HepG2 (cell line): ENCODE results near the gene KIF22. TPM values are rescaled to one million over a fixed set of nuclear protein-coding genes. Genes with fewer than 3 reads are reported as not detected.

ENCODE experiments used
- AKAP8 ChIP-seq: sonication (generic); formaldehyde crosslinking; IDR thresholded peaks from 2 replicates; pipeline ENCODE4 v1.5.1; 2020; ENCODE audit warnings: mild to moderate bottlenecking, missing genetic modification reagents
- CEBPZ ChIP-seq: IDR thresholded peaks from 2 replicates; pipeline ENCODE4 v1.6.1; 2012; ENCODE audit warnings: low read length, improper control_type of control experiment
- HMG20A ChIP-seq: IDR thresholded peaks from 2 replicates; pipeline ENCODE4 v1.6.1; 2016; ENCODE audit warnings: borderline replicate concordance
- KDM6A ChIP-seq: IDR thresholded peaks from 2 replicates; pipeline ENCODE4 v1.6.1; 2016; ENCODE audit warnings: low read depth
- MAFG ChIP-seq: sonication (generic); formaldehyde crosslinking; IDR thresholded peaks from 2 replicates; pipeline ENCODE4 v1.5.1; 2020; ENCODE audit warnings: mild to moderate bottlenecking, missing genetic modification reagents
- NR2F1 ChIP-seq, 2 experiments: fragments of 450-650 bp in 1 of 2; formaldehyde crosslinking in 1 of 2; IDR thresholded peaks; 2 replicates each; pipeline versions ENCODE4 v1.5.0 to v1.6.1; 2016 to 2020; ENCODE audit warnings: mild to moderate bottlenecking in 1 of 2, missing compliant biosample characterization in 1 of 2, missing genetic modification reagents in 1 of 2, moderate library complexity in 1 of 2
- ZBED4 ChIP-seq: sonication (generic); formaldehyde crosslinking; IDR thresholded peaks from 2 replicates; pipeline ENCODE4 v1.4.0; 2020; ENCODE audit warnings: missing genetic modification reagents, borderline replicate concordance
- ZKSCAN5 ChIP-seq: sonication (generic); formaldehyde crosslinking; IDR thresholded peaks from 2 replicates; pipeline ENCODE4 v1.5.1; 2020; ENCODE audit warnings: mild to moderate bottlenecking, missing genetic modification reagents
- ZNF225 ChIP-seq: sonication (generic); formaldehyde crosslinking; IDR thresholded peaks from 2 replicates; pipeline ENCODE4 v1.4.0; 2020; ENCODE audit warnings: mild to moderate bottlenecking, missing genetic modification reagents
- ZNF251 ChIP-seq: sonication (generic); formaldehyde crosslinking; IDR thresholded peaks from 2 replicates; pipeline ENCODE4 v1.9.0; 2021; ENCODE audit warnings: mild to moderate bottlenecking, missing genetic modification reagents
- ZZZ3 ChIP-seq: sonication (generic); formaldehyde crosslinking; IDR thresholded peaks from 2 replicates; pipeline ENCODE4 v1.4.0; 2020; ENCODE audit warnings: missing genetic modification reagents, mild to moderate bottlenecking, borderline replicate concordance
- polyA plus RNA-seq, 8 experiments: library from polyadenylated mRNA; depleted of rRNA in 3 of 8; stranded (reverse) in 7 of 8; unstranded in 1 of 8; fragments of >200 nt; fragmentation: Illumina TruSeq in 4 of 8; extraction: Trizol in 4 of 8; gene quantifications; 2 replicates each; pipeline versions ENCODE4 v1.2.1 to v1.2.3, GENCODE V29; 2011 to 2016; ENCODE audit warnings: low read depth in 4 of 8, missing spikeins in 1 of 8, mixed read lengths in 1 of 8; ENCODE audit not compliant: insufficient read depth in 1 of 8
- total RNA-seq, 5 experiments: library from RNA; depleted of rRNA; stranded (reverse); fragments of >200 nt; fragmentation: Illumina TruSeq; extraction: Trizol; gene quantifications; 2 replicates each; pipeline ENCODE4 v1.2.3, GENCODE V29; 2016; ENCODE audit warnings: low read depth in 1 of 5
- TF ChIP-seq, protein P1 (sequence below): sonication (generic); formaldehyde crosslinking; conservative IDR thresholded peaks from 2 replicates; pipeline ENCODE4 v1.4.0; 2020; ENCODE audit warnings: missing genetic modification reagents
- TF ChIP-seq, protein P2 (sequence below): sonication (generic); formaldehyde crosslinking; IDR thresholded peaks from 2 replicates; pipeline ENCODE4 v1.4.0; 2020; ENCODE audit warnings: missing genetic modification reagents

Gene KIF22
- total and polyA plus RNA-seq, 2 of the 13 experiments (the other 11 are each of a cell fraction or from before 2014, with no cell fraction given) = 95.8 to 118 TPM

DNA sequence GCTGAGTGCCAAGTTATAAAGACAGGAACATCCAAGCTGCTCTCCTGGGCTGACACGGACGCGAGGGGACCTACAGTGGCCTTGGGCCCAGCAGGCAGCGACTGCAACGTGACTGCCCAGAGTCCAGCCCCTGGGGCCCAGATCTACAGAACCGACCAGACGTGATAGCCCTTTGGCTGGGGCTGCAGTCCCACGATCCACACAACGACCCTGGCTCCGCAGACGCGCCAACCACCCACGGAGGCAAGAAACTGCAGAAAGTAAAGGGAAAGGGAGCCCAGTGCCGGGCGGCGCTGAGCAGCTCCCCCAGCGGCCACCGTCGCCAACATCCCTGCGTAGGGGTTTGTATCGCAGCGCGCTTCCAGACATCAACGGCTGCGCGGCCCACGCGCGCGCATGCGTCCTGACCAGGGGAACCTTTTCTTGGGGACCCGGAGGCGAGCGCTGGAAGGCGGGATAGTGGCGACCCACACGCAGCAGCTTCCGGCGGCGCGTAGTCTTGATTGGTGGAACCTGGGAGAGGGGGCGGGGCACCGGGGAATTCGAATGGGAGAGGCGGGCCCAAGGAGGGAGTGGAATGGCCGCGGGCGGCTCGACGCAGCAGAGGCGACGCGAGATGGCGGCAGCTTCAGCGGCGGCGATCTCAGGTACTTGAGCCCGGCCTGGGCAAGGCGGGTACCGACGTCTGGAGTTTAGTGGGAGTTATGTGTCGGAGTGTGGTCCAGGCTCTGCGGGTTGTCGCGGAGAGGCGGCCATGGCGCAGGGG, at the start of gene KIF22 (continued):
- TF ChIP-seq ZNF251 (no peak), CEBPZ (no peak), ZZZ3 (CRISPR knock-in tag) (peak; percentile 87), HMG20A (CRISPR knock-in tag) (no peak; the same call in 1 of the 2 replicates), ZBED4 (peak; percentile 90), AKAP8 (CRISPR knock-in tag) (peak; percentile 79), ZKSCAN5 (CRISPR knock-in tag) (peak; percentile 30; the same call in 1 of the 2 replicates), ZNF225 (CRISPR knock-in tag) (peak; percentile 30; the same call in 1 of the 2 replicates), KDM6A (no peak), MAFG (no peak), NR2F1 (CRISPR knock-in tag; IDR thresholded peaks at IDR 0.05) (no peak)
- TF ChIP-seq, protein P1, sequence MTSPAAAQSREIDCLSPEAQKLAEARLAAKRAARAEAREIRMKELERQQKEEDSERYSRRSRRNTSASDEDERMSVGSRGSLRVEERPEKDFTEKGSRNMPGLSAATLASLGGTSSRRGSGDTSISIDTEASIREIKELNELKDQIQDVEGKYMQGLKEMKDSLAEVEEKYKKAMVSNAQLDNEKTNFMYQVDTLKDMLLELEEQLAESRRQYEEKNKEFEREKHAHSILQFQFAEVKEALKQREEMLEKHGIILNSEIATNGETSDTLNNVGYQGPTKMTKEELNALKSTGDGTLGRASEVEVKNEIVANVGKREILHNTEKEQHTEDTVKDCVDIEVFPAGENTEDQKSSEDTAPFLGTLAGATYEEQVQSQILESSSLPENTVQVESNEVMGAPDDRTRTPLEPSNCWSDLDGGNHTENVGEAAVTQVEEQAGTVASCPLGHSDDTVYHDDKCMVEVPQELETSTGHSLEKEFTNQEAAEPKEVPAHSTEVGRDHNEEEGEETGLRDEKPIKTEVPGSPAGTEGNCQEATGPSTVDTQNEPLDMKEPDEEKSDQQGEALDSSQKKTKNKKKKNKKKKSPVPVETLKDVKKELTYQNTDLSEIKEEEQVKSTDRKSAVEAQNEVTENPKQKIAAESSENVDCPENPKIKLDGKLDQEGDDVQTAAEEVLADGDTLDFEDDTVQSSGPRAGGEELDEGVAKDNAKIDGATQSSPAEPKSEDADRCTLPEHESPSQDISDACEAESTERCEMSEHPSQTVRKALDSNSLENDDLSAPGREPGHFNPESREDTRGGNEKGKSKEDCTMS (CRISPR knock-in tag) = no peak
- TF ChIP-seq, protein P2, sequence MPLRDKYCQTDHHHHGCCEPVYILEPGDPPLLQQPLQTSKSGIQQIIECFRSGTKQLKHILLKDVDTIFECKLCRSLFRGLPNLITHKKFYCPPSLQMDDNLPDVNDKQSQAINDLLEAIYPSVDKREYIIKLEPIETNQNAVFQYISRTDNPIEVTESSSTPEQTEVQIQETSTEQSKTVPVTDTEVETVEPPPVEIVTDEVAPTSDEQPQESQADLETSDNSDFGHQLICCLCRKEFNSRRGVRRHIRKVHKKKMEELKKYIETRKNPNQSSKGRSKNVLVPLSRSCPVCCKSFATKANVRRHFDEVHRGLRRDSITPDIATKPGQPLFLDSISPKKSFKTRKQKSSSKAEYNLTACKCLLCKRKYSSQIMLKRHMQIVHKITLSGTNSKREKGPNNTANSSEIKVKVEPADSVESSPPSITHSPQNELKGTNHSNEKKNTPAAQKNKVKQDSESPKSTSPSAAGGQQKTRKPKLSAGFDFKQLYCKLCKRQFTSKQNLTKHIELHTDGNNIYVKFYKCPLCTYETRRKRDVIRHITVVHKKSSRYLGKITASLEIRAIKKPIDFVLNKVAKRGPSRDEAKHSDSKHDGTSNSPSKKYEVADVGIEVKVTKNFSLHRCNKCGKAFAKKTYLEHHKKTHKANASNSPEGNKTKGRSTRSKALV (CRISPR knock-in tag) = peak; percentile 92
